HG02678 (cell line): ENCODE measurements around the gene TTC4.

ENCODE experiments used
- ATAC-seq: cut with Tn5 transposase; IDR thresholded peaks from one replicate; pipeline ENCODE4 v1.9.1; 2021; ENCODE audit warnings: mild to moderate bottlenecking, moderate library complexity; ENCODE audit not compliant: unreplicated experiment

TTC4 gene

DNA sequence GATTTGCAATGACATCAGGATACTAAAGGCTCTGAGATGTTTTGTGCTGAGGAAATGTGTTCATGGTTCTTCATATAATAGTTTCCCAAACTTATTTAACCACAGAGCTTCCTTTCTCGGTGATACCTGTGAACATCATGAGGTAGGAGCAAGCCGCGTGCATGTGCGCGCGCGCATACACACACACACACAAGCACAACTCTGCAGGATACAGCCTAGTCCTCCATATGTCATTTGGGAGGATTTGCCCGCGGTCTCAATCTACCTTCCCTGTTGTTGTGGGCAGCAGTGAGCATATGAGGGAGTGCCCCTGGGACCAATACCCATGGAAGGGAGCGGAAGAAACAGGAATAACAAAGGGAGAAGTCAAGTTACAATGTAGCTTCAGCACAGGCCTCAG lies 12.2 kb upstream of the TTC4 start:
- no peak for ATAC-seq

DNA sequence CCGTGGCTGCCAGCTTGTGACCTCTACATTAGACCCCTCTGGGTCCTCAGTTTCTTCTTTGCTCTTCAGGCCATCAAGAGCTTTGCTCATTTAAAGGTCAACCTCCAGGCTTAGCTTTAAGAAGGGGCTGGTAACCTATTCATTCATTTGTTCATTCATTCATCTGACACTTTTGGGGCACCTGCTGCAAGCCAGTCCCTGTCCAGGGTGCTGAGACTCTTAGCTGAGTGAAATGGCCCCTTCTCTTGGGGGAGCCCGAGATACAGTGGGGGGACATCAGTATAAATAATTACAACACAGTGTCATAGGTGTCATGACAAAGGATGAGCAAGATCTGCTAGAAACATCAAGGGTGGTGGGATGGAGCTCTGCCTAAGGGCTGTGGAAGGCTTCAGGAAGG lies 10.5 kb upstream of the TTC4 start:
- no peak for ATAC-seq

DNA sequence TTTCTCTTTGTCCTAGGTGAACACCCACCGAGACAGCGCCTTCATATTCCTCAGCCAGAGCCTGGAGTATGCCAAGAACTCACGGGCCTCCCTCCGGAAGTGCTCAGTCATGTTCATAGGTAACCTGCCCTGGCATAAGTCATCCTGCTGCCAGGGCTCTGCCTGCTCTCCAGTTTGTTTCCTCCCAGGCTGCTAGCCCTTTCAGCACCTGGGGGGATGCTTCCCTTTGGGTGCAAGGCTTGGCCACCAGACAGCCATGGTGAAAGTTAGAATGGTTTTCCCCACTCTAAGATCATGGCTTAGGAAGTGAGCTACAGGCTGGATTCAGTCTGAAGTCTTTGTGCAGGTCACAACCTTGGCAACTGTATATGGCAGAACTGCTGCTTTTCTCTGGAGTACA lies 9.2 kb upstream of the TTC4 start:
- no peak for ATAC-seq

GRCh38 chr1:54708385-54708784 lies 7.3 kb upstream of the TTC4 start:
- ATAC-seq = no peak

DNA sequence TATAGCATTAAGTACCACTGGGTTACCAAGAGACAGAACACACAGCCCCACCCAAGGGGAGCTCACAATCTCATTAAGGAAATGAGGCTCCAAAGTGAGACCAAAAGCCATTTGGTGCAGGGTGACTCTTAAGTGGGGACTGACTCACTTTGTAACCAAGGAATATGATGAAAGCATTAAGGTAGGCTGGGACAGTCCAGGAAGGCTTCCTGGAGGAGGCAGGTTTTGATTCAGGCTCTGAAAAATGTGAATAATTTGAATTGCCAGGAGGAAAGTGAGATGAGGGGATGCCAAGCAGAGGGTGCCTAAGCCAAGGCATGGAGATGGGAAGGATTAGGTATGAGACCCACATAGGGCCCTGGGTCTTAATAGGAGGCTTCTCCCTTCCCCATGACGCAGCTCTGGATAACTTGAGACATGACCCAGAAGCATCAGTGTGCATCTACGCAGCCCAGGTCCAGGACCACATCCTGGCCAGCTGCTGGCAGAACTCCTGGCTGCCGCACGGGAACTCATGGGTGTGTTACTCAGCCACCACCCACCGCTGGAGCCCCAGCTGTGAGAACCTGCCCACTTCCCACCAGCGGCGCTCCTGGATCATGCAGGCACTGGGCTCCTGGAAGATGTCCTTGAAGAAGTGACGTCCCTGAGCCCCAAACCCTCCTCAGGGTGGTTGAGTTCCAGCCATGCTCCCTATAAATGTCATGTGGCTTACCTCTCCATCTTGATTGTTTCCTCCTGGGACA lies 5.9 kb upstream of the TTC4 start:
- no peak for ATAC-seq

GRCh38 chr1:54710434-54710833 lies 5.2 kb upstream of the TTC4 start:
- ATAC-seq = no peak

DNA sequence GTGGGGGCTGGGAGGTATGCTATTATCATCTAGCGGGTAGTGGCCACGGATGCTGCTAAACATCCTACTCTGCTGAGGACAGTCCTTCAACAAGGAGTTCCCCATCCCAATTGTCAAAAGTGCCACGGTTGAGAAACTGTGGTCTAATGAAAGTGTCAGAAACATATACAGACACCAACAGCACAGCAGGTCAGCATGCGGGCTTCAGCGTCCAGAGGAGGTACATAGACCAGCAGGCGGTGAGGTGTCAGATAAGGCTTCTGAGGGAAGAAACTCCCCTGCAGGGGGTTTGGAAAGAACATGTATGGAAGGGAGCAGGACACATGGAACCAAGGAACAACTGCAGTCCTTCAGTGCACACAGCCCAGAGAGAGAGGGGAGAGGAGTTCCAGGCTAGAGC lies 4.8 kb upstream of the TTC4 start:
- no peak for ATAC-seq

DNA sequence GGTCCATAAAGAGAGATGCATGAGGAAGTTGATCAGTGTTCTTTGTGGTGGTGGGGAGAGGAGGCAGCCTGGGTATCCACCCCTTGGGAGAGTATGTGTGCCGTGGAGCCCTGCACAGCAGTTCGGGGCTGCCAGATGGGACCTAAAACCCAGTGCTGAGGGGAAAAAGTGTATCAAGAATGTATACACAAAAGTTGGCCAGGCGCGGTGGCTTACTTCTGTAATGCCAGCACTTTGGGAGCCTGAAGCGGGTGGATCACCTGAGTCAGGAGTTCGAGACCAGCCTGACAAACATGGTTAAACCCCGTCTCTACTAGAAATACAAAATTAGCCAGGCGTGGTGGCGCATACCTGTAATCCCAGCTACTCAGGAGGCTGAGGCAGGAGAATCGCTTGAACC lies 4.1 kb upstream of the TTC4 start:
- ATAC-seq = no peak

- ATAC-seq = no peak
These were observed 674 bp upstream of the TTC4 start for GRCh38 chr1:54714881-54715492.

- ATAC-seq = no peak
These were observed 812 bp downstream of the TTC4 start for GRCh38 chr1:54716299-54717047.

DNA sequence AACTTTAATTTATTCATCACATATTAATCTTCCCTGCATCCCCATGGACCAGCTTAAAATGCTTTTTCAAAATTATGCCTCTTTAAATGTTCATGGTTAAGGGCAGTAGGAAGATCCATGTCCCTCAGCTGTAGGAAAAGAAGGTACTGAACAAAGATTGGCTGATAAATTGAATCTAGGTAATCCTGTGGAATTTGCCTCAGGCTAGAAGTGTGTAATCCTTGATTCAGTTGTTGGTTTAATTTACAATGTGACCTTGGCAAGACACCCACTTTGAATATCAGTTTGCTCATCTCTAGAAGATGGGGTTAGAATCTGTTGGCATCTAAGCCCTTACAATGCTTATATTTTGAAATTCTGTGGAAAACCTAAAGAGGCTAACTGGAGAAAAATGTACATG lies 6.1 kb downstream of the TTC4 start:
- no peak for ATAC-seq

DNA sequence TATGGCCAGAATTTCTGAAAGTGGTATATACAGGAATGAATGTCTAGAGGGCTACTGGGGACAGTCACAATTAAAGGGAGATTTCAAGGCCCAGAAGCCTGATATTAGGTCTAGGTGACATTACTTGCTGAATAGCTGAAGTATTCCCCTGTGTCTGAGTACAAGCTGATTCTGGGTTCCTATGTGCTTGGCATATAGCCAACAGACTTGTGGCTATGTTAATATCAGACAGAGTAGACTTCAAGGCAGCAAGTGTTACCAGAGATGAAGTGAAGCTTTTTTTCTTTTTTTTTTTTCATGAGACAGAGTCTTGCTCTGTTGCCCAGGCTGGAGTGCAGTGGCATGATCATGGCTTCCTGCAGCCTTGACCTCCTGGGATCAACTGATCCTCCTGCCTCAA lies 8.3 kb downstream of the TTC4 start:
- no peak for ATAC-seq

DNA sequence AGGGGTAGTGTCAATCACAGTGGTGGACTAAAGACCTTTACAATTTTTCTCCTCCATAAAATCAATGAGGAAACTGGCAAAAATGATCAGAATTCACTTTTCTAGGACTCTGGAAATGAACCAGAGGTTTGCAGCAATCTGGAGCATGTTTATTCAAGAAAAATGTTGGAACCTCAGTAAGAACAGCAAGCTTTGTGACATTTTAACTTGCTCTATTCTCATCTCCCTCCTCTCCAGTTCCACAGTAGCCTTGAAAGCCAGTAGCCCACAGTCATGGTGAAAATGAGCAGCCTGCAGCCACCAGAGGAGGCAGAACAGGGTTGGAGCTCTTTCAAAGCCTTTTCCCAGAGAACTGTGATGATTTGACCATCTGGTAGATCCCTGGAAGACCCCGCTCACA lies 9.1 kb downstream of the TTC4 start:
- no peak for ATAC-seq

DNA sequence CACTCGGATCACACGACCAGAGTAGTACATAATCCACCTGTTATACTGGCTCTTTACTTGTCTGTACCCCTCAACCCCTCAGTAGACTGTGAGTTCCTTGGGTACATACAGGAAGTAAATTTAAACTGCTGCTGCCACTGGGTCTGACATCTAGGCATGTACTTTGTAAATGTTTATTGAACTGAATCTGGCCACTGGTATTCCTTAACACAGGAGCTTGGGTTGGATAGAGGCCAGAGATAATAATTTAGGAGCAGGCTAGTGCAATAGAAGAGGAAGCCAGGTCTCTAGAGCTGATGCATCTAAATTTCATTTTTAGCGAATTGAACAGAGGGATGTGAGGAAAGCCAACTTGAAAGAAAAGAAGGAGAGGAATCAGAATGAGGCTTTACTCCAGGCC lies 12.4 kb downstream of the TTC4 start:
- no peak for ATAC-seq

- ATAC-seq = no peak
These were observed 21.0 kb downstream of the TTC4 start for GRCh38 chr1:54736685-54737084.

- ATAC-seq = no peak
These were observed 22.6 kb downstream of the TTC4 start for GRCh38 chr1:54738244-54738643.

- ATAC-seq = no peak
These were observed 25.9 kb downstream of the TTC4 start for GRCh38 chr1:54741531-54741930.

- no peak for ATAC-seq
These were observed 26.6 kb downstream of the TTC4 start for GRCh38 chr1:54742282-54742681.

DNA sequence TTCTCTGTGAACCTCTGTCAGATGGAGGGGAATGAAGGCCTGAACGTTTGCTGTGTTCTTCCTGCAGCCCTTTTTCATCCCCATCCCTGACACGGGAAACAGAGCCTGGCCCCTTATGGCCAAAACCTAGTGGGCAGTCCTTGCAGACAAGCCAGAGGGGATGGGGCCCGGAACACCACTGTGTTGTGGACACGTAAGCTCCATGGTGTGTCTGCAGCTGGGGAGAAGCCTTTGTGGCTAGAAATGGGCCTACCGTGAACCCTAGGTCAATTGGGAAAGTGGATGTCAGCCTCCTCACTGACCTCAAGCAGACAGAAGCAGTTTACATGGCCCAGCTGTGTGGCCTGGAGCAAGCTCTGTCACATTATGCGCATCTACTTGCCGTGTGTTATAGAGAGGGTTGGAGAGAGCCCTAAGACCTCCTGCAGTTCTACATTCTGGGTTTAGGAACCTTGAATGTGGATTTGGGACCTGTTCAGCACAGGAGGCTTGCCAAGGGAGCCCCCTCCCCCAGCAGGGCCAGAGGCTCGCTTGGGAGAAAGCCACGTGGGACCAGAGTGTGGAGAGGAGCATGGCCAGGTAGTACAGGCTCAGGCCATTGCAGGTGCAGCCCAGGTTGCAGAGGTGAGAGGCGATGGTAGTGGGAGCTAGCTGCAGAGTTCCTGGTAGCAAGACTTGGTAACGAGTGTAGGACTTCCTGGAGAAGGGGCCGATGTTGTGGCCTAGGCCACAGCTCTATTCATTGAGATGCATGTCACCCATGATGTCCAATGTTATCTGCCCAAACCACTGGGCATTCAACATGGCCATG lies 28.0 kb downstream of the TTC4 start:
- no peak for ATAC-seq

- ATAC-seq = no peak
These were observed 29.0 kb downstream of the TTC4 start for GRCh38 chr1:54744696-54745095.

DNA sequence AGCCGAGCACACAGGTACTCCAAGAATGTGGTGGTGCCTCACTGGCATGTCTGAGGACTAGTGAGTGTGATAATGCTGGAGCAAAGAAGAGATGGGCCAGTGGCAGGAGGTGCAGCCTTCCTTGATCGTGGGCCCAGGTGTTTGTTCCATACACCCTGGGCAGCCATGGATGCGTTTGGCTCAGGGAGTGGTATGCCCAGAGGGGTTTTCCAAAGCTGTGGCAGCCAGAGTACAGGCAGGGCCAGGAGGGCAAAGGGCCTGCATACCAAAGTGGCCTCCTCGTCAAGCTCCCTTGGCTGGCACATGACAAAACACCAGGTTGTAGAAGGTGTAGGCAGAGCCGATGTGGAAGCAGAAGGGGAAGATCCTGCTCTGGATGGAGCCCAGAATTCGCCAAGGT lies 29.6 kb downstream of the TTC4 start:
- ATAC-seq = no peak
